Omental fat pad (tissue), 4 donors: Measurements from ENCODE around the gene EMC10. TPM values are rescaled to one million over a fixed set of nuclear protein-coding genes. Genes with fewer than 3 reads are reported as not detected.

Experiments
- ATAC-seq: fragments of 150-250 bp; one replicate; pipeline ENCODE4 v1.9.1; 2016; ENCODE audit warnings: mild to moderate bottlenecking, moderate library complexity; ENCODE audit not compliant: low FRiP score
- DNase-seq: peaks from one replicate; pipeline ENCODE4 v3.0.0-alpha.2; 2019; ENCODE audit warnings: low spot score
- CTCF ChIP-seq, 3 donors: fragments of 450-650 bp; IDR thresholded peaks; one replicate each; pipeline ENCODE4 v1.5.1; 2016 to 2017; ENCODE audit warnings: antibody characterized with exemption in 3 of 3, mild to moderate bottlenecking in 3 of 3, moderate library complexity in 2 of 3
- total RNA-seq, 4 donors: library from RNA; depleted of rRNA; stranded (reverse); fragments of >200 nt; gene quantifications; one replicate each; pipeline ENCODE4 v1.1.0, GENCODE V29; 2016

The EMC10 gene
- total RNA-seq, 4 donors from 2014 or later: 41.6 to 52.1 (median 47.5) TPM

GRCh38 chr19:50461066-50461875 is 15.0 kb upstream of the EMC10 start:
- DNase-seq (no peak), ATAC-seq (peak; percentile 33)
- peak in 2 of 3 donors; percentile 36 to 46 for TF ChIP-seq CTCF (IDR thresholded peaks at IDR 0.05)

GRCh38 chr19:50462970-50463369 is 13.3 kb upstream of the EMC10 start:
- no peak for TF ChIP-seq CTCF (IDR thresholded peaks at IDR 0.05)
- ATAC-seq (no peak), DNase-seq (no peak)

DNA sequence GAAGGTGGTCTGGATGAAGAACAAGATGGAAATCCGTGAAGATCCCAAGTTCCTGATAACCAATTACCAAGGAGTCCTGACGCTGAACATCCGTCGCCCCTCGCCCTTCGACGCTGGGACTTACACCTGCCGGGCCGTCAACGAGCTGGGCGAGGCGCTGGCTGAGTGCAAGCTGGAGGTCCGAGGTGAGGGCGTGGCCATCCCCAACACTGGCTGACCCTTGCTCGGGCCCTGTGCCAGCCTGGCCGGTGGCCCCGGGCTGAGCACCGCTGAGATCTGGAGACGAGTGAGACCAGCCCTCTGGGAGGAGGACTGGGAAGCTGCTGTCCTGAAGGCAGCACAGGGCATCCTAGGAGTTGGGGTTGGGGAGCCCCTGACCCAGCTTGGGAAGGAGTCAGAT is 12.0 kb upstream of the EMC10 start:
- ATAC-seq (no peak), DNase-seq (no peak)
- TF ChIP-seq CTCF (IDR thresholded peaks at IDR 0.05): no peak

DNA sequence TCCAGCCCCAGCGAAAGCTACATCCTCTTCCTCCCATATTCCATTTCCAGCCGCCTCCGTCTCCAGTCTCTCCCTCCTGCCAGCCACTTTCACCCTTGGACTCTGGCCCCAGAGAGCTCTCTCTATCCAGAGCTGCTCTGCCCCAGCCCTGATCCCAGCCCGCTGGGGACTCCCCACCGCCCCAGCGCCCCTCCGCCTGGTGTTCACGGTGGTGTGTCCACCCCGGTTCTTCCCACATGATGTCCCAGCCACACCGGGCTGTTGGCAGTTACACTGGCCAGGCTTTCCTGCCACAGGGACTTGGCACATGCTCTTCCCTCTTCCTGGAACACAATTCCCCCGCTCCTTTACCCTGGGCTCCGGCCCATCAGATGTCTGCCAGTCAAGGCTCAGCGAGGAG is 11.3 kb upstream of the EMC10 start:
- DNase-seq: no peak
- no peak for TF ChIP-seq CTCF (IDR thresholded peaks at IDR 0.05)
- no peak for ATAC-seq

DNA sequence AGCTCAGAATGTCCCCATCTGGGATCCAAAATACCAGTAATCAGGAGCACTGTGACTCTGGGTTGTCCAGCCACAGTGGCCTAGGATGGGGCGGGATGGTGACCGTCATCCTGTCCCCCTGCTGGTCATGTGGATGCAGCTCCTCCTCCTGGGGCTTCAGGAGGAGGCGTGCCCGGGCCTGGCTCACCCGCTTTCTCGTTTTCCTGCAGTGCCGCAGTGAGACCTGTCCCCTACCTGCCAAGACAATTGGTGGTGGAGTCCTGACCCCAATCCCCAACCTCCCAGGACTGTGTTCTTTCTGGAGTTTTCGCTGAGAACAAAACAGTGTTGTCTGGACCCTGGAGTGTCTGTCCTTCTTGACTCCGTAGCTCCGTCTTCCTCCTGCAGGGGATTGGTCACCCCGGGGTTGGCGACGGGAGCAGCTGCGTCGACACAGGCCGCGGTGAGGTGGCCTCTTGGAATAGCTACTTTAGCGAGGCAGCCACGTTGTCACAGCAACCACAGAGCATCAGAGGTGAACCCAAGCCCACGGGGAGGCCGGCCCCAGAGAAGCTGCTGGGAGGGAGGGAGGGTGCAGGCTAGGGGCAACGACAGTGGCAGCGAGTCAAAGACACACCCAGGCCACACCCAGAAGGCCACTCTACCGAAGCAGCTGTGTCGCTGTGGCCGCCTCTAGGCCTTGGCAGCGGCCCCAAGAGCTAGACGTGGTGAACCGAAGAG is 10.2 kb upstream of the EMC10 start:
- no peak for TF ChIP-seq CTCF (IDR thresholded peaks at IDR 0.05)
- ATAC-seq: no peak
- no peak for DNase-seq

GRCh38 chr19:50466706-50467039 is 9.6 kb upstream of the EMC10 start:
- no peak for TF ChIP-seq CTCF (IDR thresholded peaks at IDR 0.05)
- no peak for DNase-seq
- no peak for ATAC-seq

GRCh38 chr19:50467566-50467965 is 8.7 kb upstream of the EMC10 start:
- no peak for TF ChIP-seq CTCF (IDR thresholded peaks at IDR 0.05)
- DNase-seq (no peak), ATAC-seq (no peak)
